Skeletal muscle tissue (tissue), 4 donors: Measurements from ENCODE around the gene ZDHHC22. TPM values are rescaled to one million over a fixed set of nuclear protein-coding genes. Genes with fewer than 3 reads are reported as not detected.
A peak's percentile ranks its signal among the peaks of the same experiment; 100 is the strongest.

Experiments used
- H3K27ac ChIP-seq: one replicate; pipeline ENCODE4 v1.7.0; 2013; ENCODE audit warnings: mild to moderate bottlenecking, low read depth, low read length, inconsistent platforms
- H3K27me3 ChIP-seq, 3 donors: one replicate each; pipeline ENCODE4 v1.7.0; 2013; ENCODE audit warnings: low read length in 3 of 3; ENCODE audit not compliant: control insufficient read depth in 3 of 3, insufficient read depth in 3 of 3
- H3K36me3 ChIP-seq, 3 donors: one replicate each; pipeline ENCODE4 v1.7.0; 2013; ENCODE audit warnings: low read length in 3 of 3; ENCODE audit not compliant: control insufficient read depth in 3 of 3, insufficient read depth in 3 of 3
- H3K4me1 ChIP-seq, 3 donors: one replicate each; pipeline ENCODE4 v1.7.0; 2013; ENCODE audit warnings: low read length in 3 of 3, mild to moderate bottlenecking in 3 of 3; ENCODE audit not compliant: control insufficient read depth in 3 of 3, insufficient read depth in 3 of 3
- H3K4me3 ChIP-seq, 3 donors: one replicate each; pipeline ENCODE4 v1.7.0; 2013; ENCODE audit warnings: low read length in 3 of 3
- H3K9ac ChIP-seq, 3 donors: one replicate each; pipeline ENCODE4 v1.7.0; 2013; ENCODE audit warnings: low read length in 3 of 3, mild to moderate bottlenecking in 3 of 3, moderate library complexity in 2 of 3, low read depth in 1 of 3
- H3K9me3 ChIP-seq, 3 donors: one replicate each; pipeline ENCODE4 v1.7.0; 2013; ENCODE audit warnings: low read length in 3 of 3; ENCODE audit not compliant: control insufficient read depth in 3 of 3
- total RNA-seq: library from RNA; depleted of rRNA; stranded (reverse); fragments of >200 nt; gene quantifications from one replicate; pipeline ENCODE4 v1.2.3, GENCODE V29; 2014
- donor health status: Osteomylitis.

ZDHHC22 gene, protein sequence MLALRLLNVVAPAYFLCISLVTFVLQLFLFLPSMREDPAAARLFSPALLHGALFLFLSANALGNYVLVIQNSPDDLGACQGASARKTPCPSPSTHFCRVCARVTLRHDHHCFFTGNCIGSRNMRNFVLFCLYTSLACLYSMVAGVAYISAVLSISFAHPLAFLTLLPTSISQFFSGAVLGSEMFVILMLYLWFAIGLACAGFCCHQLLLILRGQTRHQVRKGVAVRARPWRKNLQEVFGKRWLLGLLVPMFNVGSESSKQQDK
- 0.52 TPM for total RNA-seq

DNA sequence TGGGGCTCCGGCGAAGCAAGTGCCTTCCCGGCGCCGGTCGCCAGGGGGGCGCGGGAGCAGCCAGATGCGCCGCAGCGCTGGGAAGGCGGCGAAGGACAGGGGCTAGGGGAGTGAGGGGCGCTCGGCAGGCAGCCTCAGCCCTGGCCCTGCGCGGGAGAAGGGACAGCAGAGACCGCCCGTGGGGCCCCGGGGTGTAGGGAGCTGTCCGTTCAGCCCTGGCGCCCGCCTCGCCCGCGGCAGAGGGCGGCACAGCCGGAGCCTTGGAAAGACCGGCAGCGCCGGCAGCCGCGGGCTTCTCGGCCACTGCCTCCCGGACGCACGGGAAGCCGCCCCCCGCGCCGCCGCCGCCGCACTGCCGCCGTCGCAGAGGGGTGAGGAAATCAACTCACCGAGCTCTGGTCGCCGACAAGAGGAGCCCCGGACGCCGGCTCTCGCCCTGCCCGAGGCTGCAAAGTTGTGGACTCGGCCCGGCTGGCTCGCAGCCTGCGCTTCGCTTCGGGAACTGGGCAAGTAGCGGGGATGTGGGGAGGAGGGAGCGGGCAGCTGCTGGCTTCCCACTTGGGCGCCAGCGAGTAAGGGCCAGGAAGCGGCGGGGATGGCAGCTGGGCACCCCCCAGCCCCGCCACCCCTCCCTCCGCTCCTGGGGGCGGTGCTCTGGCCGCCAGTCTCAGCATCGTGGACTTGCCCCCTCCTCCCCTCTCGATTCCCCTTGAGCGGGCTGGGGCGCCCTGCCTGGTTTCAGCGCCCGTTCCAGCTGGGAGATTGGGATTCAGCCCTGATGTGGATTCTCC is at the start of gene ZDHHC22:
Gene ZDHHC22 (minus strand): TSS at position 578 of the 791 bp plus-strand sequence. CDS start 2,053 bp downstream, outside the sequence.
- Histone ChIP-seq H3K27me3 (peaks cover 77 to 82% (median 82%) of the 10 kb centered on the region in 3 donors), H3K4me1 (peaks cover 0 to 24% (median 24%) of the 10 kb centered on the region in 3 donors), H3K4me3 (peak within 1 kb of the TSS; percentile 14 to 58 (median 58)), H3K9ac (peak within 1 kb of the TSS in 2 of 3 donors; percentile 50 to 53), H3K36me3 (no peaks in the 10 kb centered on the region), H3K27ac (no peak within 1 kb of the TSS), H3K9me3 (peaks cover 0 to 3% (median 0%) of the 10 kb centered on the region in 3 donors)

DNA sequence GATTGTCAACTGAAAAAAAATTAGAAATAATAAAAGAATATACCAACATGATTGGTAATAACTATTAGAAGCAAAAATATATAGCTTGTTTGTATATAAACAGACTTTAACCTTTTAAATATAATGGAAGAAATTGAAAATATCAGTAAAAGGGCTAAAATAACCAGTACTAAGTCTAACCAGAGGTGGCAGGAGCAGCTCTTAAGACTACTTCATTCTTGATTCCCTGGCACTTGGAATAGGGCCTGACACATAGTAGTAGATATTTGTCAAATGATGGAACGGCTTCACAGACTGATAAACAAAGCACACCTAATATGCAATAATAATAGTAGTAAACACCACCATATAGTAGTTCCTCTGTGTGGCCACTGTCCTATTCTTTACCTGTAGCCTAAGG is 49.4 kb upstream of the ZDHHC22 start:
- H3K4me3 ChIP-seq = no peak overlapping the region
- no peaks in the 10 kb centered on the region for H3K36me3 ChIP-seq
- H3K9me3 ChIP-seq = no peaks in the 10 kb centered on the region
- peaks cover 0 to 16% (median 2%) of the 10 kb centered on the region in 3 donors for H3K27me3 ChIP-seq
- H3K9ac ChIP-seq = no peak overlapping the region
- peaks cover 0 to 7% (median 0%) of the 10 kb centered on the region in 3 donors for H3K4me1 ChIP-seq
- H3K27ac ChIP-seq = no peak overlapping the region

DNA sequence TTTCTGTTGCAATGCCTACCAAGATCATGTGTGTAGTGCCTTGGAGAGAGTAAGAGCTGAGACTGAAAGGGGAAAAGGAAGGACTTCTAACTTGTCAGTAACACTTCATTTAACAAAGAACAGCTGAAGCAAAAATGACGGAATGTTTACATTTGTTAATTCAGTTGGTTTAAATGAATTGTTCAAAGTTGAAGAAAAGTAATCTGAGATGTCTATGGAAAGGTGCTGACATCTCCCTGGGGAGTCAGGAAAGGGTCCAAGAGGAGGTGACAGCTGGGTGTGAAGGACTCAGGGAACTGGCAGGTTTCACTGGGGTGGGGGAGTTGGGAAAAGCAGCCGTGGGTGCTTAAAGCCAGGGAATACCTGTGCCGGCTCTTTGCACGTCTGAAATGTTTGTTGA is 47.9 kb upstream of the ZDHHC22 start:
- Histone ChIP-seq H3K27ac (no peak overlapping the region), H3K36me3 (no peaks in the 10 kb centered on the region), H3K9me3 (no peaks in the 10 kb centered on the region), H3K4me3 (no peak overlapping the region), H3K4me1 (peaks cover 0 to 7% (median 0%) of the 10 kb centered on the region in 3 donors), H3K27me3 (peaks cover 0 to 9% (median under 1%) of the 10 kb centered on the region in 3 donors), H3K9ac (no peak overlapping the region)

DNA sequence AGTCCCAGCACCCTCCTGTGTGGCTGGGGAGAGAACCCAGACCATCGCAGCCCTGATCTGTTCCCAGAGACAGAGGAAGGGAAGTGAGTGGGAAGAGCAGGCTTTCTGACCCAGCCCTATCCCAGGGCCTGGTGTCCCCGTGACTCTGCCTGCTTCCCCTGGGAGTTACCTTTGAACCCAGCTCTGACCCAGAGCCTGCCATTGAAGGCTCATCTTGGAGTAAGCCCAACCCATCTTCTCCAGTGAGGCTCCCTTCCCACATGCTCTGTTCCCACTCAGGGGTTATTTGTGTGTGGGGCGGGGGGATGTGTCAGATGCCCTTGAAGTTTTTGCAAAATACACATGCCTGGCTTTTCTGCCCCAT is 46.0 kb upstream of the ZDHHC22 start:
- Histone ChIP-seq H3K9me3 (no peaks in the 10 kb centered on the region), H3K36me3 (no peaks in the 10 kb centered on the region), H3K4me3 (no peak overlapping the region), H3K4me1 (peaks cover 0 to 7% (median 0%) of the 10 kb centered on the region in 3 donors), H3K27ac (no peak overlapping the region), H3K9ac (no peak overlapping the region), H3K27me3 (peaks cover 6 to 18% (median 16%) of the 10 kb centered on the region in 3 donors)

DNA sequence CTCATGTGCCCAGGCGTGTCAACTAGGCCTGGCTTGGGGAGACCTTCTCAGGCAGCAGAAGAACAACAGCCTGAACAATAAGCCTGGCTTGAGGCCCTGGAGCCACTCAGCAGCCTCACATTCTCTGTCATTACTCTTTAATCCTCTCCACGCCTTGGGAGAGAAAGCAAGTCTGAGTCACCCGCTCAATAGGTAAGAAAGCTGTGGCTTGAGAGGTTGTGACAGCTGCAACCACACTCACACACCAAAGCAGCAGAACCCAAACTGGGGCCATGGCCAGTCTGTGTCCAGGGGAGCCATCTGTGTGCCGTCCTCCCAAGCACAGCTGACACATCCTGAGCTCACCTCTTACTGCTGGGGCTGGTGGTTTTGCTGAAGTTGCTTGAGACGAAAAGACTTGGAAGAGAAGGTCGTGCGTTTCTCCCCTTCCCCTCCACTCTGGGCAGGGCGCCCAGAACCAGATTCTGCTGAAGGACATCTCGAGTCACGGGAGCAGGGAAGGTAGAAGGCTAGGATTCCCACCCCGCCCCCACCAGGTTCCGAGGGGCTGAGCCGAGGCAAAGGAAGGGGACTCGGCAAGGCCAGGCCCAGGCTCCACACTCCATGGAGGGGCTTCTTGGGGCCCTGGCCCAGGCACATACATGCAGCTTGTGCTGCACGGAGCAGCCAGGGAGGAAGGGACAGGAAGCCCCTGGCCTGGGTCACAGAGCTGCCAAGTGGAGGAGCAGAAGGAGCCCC is 45.5 kb upstream of the ZDHHC22 start:
- peaks cover 0 to 7% (median 3%) of the 10 kb centered on the region in 3 donors for H3K4me1 ChIP-seq
- H3K4me3 ChIP-seq = no peak overlapping the region
- H3K9ac ChIP-seq = no peak overlapping the region
- H3K27ac ChIP-seq = no peak overlapping the region
- no peaks in the 10 kb centered on the region for H3K36me3 ChIP-seq
- H3K27me3 ChIP-seq = peaks cover 11 to 23% (median 22%) of the 10 kb centered on the region in 3 donors
- no peaks in the 10 kb centered on the region for H3K9me3 ChIP-seq

DNA sequence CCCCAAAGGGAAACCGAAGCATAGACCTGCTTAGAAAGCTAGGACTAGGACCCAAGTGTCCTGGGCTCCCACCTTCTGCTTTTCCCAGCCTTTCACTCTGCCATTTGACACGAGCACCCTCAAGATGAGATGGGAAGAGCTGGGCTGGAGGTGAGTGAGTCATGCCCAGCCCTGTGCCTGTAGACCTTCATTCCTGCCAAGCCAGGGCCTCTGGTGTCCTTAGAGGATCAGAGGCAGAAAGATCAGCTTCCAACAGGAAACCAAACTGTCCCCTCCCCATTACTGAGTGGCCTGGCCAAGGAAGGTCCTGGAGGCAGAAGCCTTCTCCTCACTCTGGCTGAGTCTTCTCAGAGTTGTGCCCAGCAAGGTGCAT is 43.5 kb upstream of the ZDHHC22 start:
- Histone ChIP-seq H3K27me3 (peaks cover 27 to 41% (median 38%) of the 10 kb centered on the region in 3 donors), H3K9ac (no peak overlapping the region), H3K36me3 (no peaks in the 10 kb centered on the region), H3K27ac (no peak overlapping the region), H3K9me3 (no peaks in the 10 kb centered on the region), H3K4me1 (peaks cover 0 to 11% (median 7%) of the 10 kb centered on the region in 3 donors), H3K4me3 (no peak overlapping the region)

DNA sequence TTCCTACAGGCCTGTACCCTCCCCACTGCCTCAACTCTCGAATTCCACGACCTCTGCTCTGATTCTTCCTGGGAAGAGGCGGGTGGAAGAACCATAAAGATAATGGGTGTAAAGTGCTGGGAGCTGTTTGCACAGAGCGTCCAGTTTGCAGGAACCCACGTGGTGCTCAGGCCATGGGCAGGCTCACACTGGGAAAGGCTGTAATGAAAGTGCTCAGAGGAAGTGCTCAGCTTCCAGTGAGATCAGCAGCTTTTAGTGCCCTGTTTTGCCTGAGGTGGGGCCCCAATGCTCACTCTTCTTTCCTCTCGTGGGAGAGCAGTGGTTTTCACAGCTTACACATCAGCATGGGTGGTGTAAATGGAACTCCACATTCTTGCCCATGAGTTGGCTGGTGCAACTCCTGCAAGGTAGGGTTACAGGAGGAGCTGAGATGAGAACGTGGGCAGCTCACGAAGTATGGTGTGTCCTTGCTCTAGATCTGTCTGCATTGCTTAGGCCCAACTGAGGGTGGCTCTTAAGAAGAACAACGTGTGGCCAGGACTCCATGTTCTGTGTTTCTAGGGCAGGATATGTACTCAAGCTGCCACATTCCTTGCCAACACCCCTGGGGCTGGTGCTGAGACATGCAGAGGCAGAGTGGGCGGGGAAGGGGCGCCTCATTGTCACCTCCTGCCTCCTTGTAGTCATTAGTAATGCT is 43.0 kb upstream of the ZDHHC22 start:
- H3K36me3 ChIP-seq = no peaks in the 10 kb centered on the region
- H3K9ac ChIP-seq = no peak overlapping the region
- H3K27ac ChIP-seq = no peak overlapping the region
- no peaks in the 10 kb centered on the region for H3K9me3 ChIP-seq
- H3K4me3 ChIP-seq = no peak overlapping the region
- H3K27me3 ChIP-seq = peaks cover 30 to 41% (median 39%) of the 10 kb centered on the region in 3 donors
- H3K4me1 ChIP-seq = peaks cover 0 to 11% (median 7%) of the 10 kb centered on the region in 3 donors

DNA sequence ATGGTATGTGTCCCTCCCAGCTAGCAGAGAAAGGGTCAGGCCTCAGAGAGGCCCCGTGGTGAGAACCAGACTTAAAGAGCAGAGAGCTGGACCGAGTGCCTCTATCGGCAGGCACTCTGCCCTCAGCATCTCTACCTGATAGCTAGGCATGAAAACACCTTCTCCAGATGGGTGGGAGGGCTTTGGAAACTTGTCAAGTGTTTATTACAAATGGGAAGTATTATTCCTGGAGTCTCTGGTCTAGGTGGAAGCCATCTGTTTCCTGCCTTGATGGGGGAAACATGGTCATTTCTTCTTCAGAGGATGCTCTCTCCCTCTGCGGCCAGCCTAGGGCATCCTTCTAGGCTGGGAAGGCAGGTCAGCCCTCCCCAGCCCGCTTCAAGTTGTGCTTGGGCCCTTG is 42.3 kb upstream of the ZDHHC22 start:
- Histone ChIP-seq H3K4me1 (peaks cover 0 to 11% (median 7%) of the 10 kb centered on the region in 3 donors), H3K36me3 (no peaks in the 10 kb centered on the region), H3K9ac (no peak overlapping the region), H3K27ac (no peak overlapping the region), H3K9me3 (no peaks in the 10 kb centered on the region), H3K4me3 (no peak overlapping the region), H3K27me3 (peaks cover 30 to 42% (median 39%) of the 10 kb centered on the region in 3 donors)

DNA sequence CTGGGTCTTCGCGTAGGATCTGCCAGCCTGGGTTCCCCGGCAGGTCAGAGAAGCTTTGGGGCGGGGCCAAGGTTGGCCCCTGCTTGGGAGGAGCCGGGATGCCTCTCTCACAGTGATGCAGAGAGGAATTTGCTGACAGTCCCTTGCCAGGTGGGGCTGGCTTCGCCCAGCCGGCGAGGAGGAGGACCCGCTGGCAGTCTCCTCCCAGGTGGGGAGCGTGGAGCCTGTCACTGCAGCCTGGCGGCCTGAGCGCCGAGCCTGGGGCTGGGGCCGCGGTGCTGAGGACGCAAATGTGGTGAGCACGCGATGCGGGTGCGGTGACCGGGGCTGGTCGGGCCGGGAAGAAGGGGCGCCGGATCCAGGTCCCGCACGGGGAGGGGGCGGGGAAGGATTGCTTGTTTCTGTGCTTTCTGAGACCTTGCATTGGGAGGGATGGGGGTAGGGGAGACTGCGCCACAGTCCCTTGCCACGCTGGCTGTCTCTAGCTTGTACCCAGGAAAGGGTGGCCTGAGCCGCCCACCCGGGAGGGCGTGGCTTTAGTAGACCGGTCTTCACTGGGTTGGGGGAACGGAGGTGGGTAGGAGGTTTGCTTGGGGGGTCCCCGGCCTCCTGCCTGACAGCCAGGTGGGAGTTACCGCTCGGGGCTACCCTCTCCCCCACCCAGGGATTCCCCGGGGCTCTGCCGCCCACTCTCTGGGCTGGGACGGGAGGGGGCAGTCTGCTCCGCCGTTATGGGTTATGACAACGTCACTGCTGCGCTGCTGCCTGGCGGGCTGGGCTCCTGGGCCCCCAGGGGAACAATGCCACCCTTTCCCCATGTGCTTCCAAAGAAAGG is 40.2 kb upstream of the ZDHHC22 start, which contains the start of gene TMEM63C:
Gene TMEM63C (plus strand): TSS at position 196 of the 835 bp plus-strand sequence. CDS start 37,016 bp downstream, outside the sequence.
- Histone ChIP-seq H3K9ac (no peak within 1 kb of the TSS), H3K4me3 (peak within 1 kb of the TSS in 2 of 3 donors; percentile 19 to 22), H3K9me3 (no peaks in the 10 kb centered on the region), H3K4me1 (peaks cover 0 to 7% (median 6%) of the 10 kb centered on the region in 3 donors), H3K27ac (no peak within 1 kb of the TSS), H3K36me3 (no peaks in the 10 kb centered on the region), H3K27me3 (peaks cover 30 to 42% (median 41%) of the 10 kb centered on the region in 3 donors)
